Cardiac septum (tissue), 1 donor: ENCODE measurements around the gene SLC9A9. TPM values are rescaled to one million over a fixed set of nuclear protein-coding genes. Genes with fewer than 3 reads are reported as not detected.

Experiments
- DNase-seq: peaks from one replicate; pipeline ENCODE4 v3.0.0-alpha.2; 2020; ENCODE audit warnings: low spot score
- intact Hi-C: fragments of 100-400 bp; cut with DNase I; formaldehyde crosslinking; loops from one replicate; pipeline ENCODE4 v1.14.0; 2022
- total RNA-seq: library from RNA; stranded (reverse); fragmentation: NEBNext Ultra II Directional; extraction: Animal tissue kit (Norgen Biotek cat#: 25700); gene quantifications from one replicate; pipeline ENCODE4 v1.2.1, GENCODE V29; 2021
- donor health status: DM: no; HTN: no; CAD: no.

SLC9A9 gene
- total RNA-seq, 1 donor from 2014 or later = 3.6 TPM

DNA sequence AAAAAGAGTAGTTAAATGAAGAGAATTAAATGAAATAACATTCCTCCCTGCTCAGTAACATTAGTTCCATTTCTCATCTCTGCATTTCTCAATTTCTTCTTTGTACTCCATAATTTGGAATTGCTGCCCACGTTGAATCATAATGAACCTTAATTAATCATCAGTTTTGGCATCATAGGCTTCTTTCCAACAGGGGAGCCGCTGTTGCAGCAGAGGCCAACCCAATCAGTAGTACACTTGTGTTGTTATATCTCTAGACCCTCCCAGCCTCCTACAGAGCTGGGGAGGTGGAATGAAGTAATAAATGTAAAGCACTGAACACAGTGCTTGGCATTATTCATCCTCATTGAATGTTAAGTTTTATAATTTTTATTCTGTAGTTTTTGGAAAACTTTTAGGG, 488.0 kb downstream of the SLC9A9 start:
- intact Hi-C loops = no loop called here
- DNase-seq = no peak

DNA sequence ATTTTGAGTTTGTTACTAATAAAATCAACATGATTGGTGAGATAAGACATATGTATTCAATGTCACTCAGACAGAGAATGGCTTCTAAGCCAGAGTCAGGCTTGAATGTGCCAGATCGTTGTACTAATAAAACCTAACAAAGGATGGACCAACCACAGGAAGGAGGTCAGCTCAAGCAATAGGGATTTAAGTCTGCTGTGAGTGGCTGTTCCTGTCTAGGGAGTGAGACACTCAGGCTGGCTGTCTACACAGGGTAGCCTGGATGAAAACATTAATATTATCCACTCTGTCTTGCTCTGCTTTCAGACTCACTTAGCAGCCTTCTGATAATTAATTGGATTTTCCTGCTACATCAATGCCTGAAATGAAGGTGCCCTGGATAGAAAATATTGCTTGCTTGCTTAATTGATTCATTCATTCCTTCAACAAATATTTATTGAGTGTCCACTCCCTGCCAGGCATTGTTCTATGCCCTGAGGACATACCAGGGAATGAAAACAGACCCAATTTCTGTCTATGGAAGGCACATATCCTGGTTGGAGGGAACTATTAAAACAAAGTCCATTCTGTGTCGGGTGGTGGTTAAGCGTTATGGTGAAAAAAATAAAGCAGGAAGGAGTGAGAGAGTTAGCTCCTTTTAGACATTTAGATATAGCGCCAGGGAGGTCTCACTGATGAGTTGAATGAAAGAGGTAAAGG, 489.3 kb downstream of the SLC9A9 start:
- intact Hi-C loops = loop anchor here (10.0 kb wide), 1 partner anchor 86 kb away; no protein-coding TSS in a partner anchor
- DNase-seq = no peak

DNA sequence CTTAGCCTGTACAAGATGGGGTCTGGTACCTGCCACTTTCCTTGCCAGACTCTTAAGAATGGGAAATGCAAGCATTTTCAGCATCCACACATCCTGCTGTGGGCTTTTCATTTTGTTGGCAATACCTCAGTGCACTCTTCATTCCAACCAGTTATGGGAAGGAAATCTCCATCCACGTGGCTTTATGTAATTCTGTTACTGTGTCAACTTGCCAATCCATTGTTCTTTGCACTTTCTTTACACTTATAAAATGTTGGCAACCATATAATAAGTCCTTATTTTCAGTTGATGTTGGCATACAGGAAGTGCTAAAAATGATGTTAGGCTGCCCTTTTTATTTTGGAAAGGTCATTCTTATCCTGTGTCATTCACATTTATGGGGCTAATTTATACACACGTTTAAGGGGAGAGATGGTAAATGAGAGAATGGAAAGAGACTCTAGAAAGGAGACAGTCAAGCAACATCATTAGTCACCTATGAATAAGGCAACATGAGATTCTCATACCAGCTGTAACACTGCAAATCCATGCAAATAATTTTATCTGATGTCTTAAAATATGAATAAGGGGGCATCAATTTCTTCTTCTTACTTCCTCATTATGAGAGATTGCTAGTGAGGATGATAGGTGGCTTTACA, 490.0 kb downstream of the SLC9A9 start:
- intact Hi-C loops = loop anchor here (10.0 kb wide), 1 partner anchor 87 kb away; no protein-coding TSS in a partner anchor

DNA sequence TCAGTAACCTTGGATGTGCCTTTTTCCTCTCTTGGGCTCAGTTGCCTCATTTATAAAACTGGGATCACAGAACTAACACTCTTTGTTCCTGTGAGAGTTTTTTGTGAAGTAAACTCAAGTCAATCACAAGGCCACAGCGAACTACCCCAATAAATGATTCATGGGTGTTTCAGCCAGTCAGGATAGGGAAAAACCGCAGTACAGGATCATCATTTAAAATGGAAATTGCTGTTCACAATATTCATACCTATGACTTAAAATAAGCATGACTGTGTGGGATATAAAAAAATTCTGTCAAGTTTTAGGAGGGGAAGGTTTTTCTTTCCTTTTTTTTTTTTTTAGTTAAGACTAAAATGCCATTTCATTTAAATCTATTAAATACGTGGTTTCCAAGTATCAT, 490.6 kb downstream of the SLC9A9 start:
- DNase-seq = no peak
- intact Hi-C loops = loop anchor here (10.0 kb wide), 1 partner anchor 87 kb away; no protein-coding TSS in a partner anchor

More for the DNA sequence above, 490.0 kb downstream of the SLC9A9 start:
- DNase-seq = no peak

DNA sequence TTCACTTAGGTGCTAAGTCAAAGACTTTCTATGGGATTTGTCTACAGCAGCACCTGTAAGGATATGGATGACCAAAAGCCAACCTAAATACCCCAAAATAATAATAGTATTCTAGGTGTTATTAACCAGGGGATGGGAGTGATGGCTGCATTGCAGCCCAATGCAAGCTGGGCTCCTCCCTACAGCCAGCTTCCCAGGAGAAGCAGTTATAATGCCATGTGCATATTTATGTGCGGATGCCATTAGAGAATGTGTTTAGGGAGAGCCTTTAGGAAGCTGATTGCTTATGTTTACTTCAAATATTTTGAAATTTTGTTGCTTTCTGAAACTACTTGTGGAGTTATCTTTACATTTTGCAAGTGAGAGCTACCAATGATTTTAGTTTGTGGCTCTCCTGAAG, 491.4 kb downstream of the SLC9A9 start:
- DNase-seq = no peak
- intact Hi-C loops = loop anchor here (10.0 kb wide), 1 partner anchor 88 kb away; no protein-coding TSS in a partner anchor

DNA sequence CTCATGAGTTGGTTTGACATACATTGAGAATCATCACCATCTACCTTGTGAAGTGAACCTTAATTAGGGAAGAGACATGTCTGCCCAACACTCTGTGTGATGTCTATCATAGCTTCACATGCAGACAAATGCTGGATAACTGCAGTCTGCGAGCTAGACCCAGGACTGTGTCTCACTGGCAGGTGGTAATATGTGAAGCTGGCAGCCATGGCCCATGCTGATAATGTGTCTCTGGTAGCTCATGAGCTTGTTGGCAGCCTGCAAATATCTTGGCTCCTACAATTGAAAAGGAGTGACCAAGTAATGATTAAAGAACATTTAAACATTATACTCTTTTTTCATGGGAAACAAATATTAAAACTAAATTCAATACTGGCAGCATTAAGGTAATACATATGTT, 493.9 kb downstream of the SLC9A9 start:
- intact Hi-C loops = loop anchor here (10.0 kb wide), 1 partner anchor 90 kb away; no protein-coding TSS in a partner anchor
- DNase-seq = no peak

DNA sequence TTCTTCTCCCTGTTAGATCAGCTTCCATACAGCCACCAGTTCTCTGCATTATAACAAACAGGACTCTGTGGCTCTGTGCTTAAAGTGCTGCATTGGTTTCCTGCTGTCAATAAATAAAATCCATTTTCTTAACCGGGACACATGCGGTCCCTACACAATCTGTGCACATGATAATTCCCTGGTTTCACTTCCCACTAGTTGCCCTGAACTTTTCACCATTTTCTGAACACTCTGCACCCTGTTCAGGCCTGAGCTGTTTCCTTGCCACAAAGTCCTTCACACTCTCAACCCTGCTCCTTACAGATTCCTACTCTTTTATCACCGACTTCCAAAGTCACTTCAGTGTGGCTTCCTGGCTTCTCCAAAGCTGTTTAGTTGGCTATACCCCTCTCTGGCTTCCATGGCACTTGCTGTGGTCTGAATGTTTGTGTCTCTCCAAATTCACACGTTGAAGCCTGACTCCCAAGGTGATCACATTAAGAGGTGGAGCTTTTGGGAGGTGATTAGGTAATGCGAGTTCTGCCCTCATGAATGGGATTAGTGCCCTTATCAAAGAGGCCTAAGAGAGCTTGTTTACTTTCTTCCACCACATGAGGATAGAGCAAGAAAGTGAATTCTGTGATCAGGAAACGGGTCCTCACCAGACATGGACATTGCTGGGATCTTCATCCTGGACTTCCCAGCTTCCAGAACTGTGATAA, 495.3 kb downstream of the SLC9A9 start:
- intact Hi-C loops = loop anchor here (10.0 kb wide), 1 partner anchor 92 kb away; no protein-coding TSS in a partner anchor
- no peak for DNase-seq

DNA sequence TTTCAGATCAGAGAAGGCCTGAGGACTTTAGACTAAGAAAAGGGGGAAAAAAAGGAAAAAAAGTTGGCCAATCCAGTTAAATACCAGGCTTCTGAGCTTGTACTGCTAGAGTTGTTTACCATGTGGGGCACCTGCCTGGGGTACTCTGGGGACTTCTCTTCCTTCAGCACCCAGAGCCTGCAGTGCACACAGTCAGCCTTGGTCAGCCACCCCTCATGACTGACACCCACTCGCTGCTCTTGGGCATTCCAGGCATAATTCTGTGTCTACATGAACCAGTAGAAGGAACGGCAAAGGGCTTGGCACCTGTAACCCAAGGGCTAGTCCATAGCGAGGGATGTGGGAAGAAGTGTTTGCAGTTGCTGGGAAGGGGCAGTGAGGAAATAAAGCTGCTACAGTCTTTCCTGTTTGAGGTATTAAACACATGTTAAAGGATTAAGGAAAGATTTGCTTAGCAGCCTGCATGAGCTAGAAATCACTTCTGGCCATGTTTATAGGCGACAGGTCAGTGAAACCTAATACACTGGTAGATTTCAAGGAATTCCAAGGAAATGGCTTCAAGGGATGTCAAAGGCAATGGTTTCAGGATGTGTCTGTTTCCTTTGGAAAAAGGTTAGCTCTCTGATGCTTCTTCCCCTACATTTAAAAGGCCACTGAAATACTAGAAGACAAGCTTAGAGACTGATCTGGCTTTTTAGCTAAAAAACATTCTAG, 496.2 kb downstream of the SLC9A9 start:
- intact Hi-C loops = loop anchor here (10.0 kb wide), 1 partner anchor 93 kb away; no protein-coding TSS in a partner anchor
- DNase-seq = no peak

DNA sequence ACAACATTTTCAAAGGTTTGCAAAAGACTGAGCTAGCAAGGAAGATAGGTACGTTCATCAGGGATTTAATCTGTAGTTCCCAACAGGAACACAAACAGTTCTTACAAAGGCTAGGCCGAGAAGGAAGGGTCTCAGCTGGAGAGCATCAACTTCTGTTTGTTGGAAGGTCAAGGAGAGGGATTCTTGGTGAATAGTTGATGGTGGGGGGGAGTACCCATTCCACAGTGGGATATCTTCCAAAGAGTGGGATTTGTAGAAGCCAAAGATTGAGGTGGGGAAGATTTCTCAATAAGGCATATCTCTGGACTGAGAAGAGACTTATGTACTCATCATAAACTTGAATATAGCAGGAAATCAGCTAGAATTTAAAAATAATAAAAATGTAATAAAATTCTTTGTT, 496.9 kb downstream of the SLC9A9 start:
- no peak for DNase-seq
- intact Hi-C loops = loop anchor here (10.0 kb wide), 1 partner anchor 93 kb away; no protein-coding TSS in a partner anchor

DNA sequence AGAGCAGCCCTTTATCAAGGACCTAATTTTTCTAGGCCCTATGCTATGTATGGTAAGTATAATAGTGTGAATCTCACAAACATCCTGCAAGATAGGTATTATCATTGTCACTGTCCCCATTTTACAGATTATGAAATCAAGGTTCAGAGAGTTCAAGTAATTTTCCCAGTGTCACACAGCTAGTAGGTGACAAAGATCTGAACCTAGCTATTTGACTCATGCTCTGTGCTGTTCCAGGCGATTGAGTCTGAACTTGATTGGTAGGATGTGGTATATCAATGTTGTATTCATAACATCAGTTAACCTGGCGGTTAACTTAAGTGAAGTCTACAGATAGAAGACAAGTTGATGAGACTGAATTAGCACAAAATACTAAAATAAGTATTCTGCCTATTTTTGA, 498.8 kb downstream of the SLC9A9 start:
- DNase-seq = no peak
- intact Hi-C loops = no loop called here

DNA sequence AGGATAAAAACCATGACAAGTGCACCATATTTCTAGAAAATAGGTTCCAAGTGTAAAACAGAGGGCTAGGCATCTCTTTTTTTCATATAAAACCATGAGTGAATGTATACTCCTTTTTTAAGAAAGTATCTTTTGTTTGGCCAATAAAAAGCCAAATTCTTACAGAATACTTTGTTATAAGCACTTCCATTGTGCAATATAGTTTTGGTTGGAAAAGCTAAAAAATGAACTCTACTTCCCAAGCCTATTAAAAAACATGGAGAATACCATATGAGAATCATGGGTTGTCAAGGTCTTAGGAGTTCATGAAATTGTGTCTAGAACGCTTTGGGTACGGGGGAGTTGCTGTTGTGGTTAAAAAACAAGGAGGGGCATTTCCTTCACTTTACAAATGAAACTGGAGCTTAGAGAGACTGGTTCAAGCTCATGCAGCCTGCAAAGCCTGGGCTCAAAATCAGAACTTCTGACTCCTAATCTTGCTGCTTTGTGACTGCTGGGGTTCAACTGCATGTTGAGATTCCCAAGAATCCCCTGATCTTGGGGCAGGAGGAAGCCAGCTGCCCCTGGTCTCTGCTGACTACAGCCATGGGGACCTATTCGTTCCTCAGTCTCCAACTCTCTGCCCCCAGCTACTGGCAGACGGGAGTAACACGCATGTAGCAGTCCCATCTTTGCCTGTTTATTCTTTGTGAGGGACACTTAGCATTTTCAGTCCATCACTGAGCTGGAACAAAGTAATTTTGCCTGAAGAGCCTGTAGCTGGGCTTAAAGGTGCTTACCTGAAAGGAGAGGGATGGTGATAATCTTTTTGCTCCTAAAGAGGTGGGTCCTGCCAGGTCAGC, 499.6 kb downstream of the SLC9A9 start:
- intact Hi-C loops = no loop called here
- DNase-seq = no peak

DNA sequence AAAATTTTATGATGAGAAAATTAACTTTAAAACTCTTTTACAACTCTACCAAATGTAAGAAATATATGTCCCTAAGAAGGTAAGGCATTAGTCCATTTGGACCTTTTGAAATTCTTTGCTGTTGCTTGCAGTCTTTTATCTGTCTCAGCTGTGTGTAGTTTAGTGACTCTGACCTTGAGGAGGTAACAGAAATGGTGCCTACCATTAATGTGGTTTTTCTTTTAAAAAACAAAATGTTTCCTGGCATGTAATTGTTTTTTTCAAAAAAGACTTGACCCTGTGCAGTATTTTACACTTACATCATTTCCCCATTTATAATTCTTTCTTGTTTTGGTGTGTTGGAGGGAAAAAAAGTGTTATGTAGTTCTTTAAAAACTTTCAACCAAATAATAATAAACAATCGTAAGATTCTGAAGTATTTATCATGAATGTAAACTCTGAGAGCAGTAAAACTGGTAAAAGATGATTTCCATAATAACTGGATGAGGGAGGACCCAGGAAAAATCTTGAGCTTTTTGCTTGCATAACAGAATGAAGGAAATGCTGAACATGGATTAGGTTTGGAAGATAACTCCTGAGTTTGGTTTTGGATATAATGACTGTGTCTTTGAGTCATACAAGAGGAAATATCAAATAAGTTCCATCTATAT, 503.6 kb downstream of the SLC9A9 start:
- intact Hi-C loops = no loop called here
- no peak for DNase-seq

DNA sequence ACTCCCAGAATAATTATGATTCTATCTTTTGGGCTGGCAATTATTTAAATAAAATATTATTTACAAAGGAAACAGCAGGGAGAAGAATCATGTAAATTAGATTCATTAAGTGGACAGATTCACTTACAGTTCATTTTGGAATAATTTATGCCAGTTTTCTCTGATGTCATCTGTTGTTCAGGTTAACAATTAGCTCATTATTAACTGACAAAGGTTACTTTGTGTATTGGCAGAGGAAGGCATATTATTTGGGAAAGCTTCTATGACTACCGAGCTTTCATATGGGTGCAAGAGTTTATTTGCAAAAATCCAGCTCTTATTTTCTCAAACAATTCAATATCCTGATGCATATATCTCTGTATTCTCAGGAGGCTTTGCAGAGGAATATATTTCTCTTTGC, 504.3 kb downstream of the SLC9A9 start:
- intact Hi-C loops = no loop called here
- DNase-seq = no peak

DNA sequence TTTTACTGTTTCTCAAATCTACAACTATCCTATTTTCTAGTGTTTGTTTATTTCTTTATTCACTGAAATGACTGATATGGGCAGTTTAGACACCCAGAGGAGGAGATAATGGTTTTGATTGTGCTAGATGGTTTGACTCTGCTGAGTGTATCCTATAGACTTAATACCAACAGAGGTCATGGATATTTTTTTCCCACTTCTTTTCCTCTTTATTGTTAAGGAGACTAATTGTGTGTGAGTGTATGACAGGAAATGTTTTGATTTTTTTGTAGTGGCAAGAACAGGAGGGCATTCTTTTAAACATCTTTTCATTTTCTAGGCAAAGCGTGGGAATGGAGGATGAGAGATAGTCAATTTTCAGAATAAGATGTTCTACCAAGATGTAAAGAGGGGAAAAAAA, 505.2 kb downstream of the SLC9A9 start:
- no peak for DNase-seq
- intact Hi-C loops = no loop called here

DNA sequence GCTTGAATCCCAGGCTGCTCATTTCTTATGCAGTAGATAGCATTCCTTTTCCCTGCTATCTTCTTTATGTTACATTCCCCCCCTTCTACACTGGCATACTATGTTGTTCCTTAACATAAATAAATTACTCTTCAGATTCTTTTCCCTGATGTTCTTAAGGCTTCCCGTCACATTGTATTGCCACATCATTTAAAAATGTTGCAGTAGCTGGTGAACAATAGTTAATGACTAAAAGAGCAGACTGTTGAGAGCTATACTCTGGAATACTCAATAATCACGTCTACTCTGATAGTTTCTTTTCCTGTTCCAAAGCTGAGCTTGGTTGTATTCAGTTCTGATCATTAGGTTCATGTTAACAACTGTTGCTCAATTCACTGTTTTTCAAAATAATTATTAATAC, 508.8 kb downstream of the SLC9A9 start:
- intact Hi-C loops = no loop called here
- DNase-seq = no peak

DNA sequence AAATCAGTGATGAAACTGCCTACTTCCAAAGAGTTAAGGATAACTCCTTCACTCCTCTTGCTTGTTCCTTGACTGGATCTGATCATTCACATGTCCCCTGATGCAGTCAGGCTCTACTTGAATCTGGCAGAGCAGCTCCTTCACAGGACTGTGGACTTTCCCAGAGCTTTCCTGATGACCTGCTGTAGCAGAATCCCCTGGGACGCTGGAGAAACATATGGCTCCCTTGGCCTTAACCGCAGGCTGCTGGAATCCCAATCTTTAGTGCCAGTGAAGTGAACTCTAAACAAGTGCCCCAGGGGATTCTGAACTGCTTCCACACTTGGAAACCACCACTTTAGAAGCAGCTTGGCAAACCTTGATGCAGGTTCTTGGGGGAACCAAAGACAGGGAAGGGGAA, 510.9 kb downstream of the SLC9A9 start:
- DNase-seq = no peak
- intact Hi-C loops = no loop called here

DNA sequence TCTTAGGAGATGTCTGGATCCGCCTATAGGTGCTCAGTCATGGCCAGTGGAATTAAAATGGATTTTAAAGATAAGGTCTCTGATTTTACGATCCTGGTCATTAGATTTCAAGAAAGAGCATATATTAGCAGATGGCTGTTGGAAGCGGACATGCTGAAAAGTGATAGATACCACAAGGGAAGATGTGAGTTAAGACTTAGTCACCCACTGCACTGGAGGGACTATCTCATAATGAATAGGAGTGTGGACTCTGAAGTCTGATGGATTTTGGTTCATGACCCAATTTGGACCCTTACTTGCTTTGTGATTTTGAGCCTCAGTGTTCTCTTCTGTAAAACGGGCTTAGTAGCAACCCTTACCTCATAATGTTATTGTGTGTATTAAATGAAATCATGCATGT, 514.0 kb downstream of the SLC9A9 start:
- no peak for DNase-seq
- intact Hi-C loops = no loop called here

DNA sequence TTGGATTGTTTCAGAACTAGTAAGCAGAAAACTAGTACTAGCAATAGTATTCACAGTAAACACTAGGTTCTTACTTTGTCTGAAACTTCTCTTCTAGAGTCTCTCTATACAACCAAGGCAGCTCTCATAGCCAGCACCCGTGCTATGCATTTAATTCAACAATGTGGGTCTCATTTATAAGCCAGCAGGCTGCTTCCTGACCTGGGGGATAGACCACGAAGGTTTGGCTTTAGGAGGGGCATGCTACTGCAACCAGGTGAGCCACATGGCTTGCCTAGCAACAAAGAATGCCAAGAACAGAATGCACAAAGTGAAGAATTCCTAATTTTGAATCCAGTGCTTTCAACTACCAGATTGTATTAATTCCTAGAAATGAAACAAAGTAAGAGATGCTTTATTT, 514.9 kb downstream of the SLC9A9 start:
- DNase-seq = no peak
- intact Hi-C loops = no loop called here
